HepG2 (cell line): ENCODE results near the gene NDUFS7. TPM values are rescaled to one million over a fixed set of nuclear protein-coding genes. Genes with fewer than 3 reads are reported as not detected.
A peak's percentile ranks its signal among the peaks of the same experiment; 100 is the strongest.

Source experiments
- CBX1 ChIP-seq: IDR thresholded peaks from one replicate; pipeline ENCODE4 v1.6.1; 2016; ENCODE audit warnings: antibody characterized with exemption, low read depth
- ELF1 ChIP-seq: sonication (generic); formaldehyde crosslinking; IDR thresholded peaks from 2 replicates; pipeline ENCODE4 v1.4.0; 2020; ENCODE audit warnings: missing genetic modification reagents
- ETV5 ChIP-seq: IDR thresholded peaks from 2 replicates; pipeline ENCODE4 v1.6.1; 2018; ENCODE audit warnings: missing biosample characterization, missing genetic modification reagents, inconsistent platforms, borderline replicate concordance
- HDAC1 ChIP-seq: sonication (generic); formaldehyde crosslinking; IDR thresholded peaks from 2 replicates; pipeline ENCODE4 v1.5.1; 2020; ENCODE audit warnings: mild to moderate bottlenecking, missing genetic modification reagents
- NFKB2 ChIP-seq: sonication (generic); formaldehyde crosslinking; IDR thresholded peaks from 2 replicates; pipeline ENCODE4 v1.4.0; 2020; ENCODE audit warnings: missing genetic modification reagents, borderline replicate concordance
- NR2C2 ChIP-seq: sonication (generic); formaldehyde crosslinking; IDR thresholded peaks from 2 replicates; pipeline ENCODE4 v1.4.0; 2020; ENCODE audit warnings: missing genetic modification reagents, mild to moderate bottlenecking, moderate library complexity, borderline replicate concordance
- POGZ ChIP-seq: sonication (generic); formaldehyde crosslinking; IDR thresholded peaks from 2 replicates; pipeline ENCODE4 v1.4.0; 2020; ENCODE audit warnings: mild to moderate bottlenecking, missing genetic modification reagents
- RBFOX2 ChIP-seq: fragments of 200-400 bp; formaldehyde crosslinking; IDR thresholded peaks from 2 replicates; pipeline ENCODE4 v1.6.1; 2017; ENCODE audit warnings: low read depth, mild to moderate bottlenecking, low read length
- SOX13 ChIP-seq, 3 experiments: fragments of 450-650 bp in 1 of 3; sonication (generic) in 1 of 3; formaldehyde crosslinking in 1 of 3; IDR thresholded peaks in 2 of 3; conservative IDR thresholded peaks in 1 of 3; 2 replicates each; pipeline versions ENCODE4 v1.5.0 to v1.6.1; 2016 to 2020; ENCODE audit warnings: antibody characterized with exemption in 1 of 3, mild to moderate bottlenecking in 1 of 3, missing compliant biosample characterization in 1 of 3, missing genetic modification reagents in 1 of 3, moderate library complexity in 1 of 3
- SP5 ChIP-seq: IDR thresholded peaks from 2 replicates; pipeline ENCODE4 v1.6.1; 2016; ENCODE audit warnings: low read depth, borderline replicate concordance
- ZNF180 ChIP-seq: sonication (generic); formaldehyde crosslinking; IDR thresholded peaks from 2 replicates; pipeline ENCODE4 v1.4.0; 2020; ENCODE audit warnings: low read depth, missing genetic modification reagents, borderline replicate concordance
- ZNF543 ChIP-seq: sonication (generic); formaldehyde crosslinking; IDR thresholded peaks from 2 replicates; pipeline ENCODE4 v1.4.0; 2020; ENCODE audit warnings: mild to moderate bottlenecking, missing genetic modification reagents
- ZNF564 ChIP-seq: sonication (generic); formaldehyde crosslinking; IDR thresholded peaks from 2 replicates; pipeline ENCODE4 v1.8.1; 2023; ENCODE audit warnings: mild to moderate bottlenecking, missing genetic modification reagents
- polyA plus RNA-seq, 8 experiments: library from polyadenylated mRNA; depleted of rRNA in 3 of 8; stranded (reverse) in 7 of 8; unstranded in 1 of 8; fragments of >200 nt; fragmentation: Illumina TruSeq in 4 of 8; extraction: Trizol in 4 of 8; gene quantifications; 2 replicates each; pipeline versions ENCODE4 v1.2.1 to v1.2.3, GENCODE V29; 2011 to 2016; ENCODE audit warnings: low read depth in 4 of 8, missing spikeins in 1 of 8, mixed read lengths in 1 of 8; ENCODE audit not compliant: insufficient read depth in 1 of 8
- total RNA-seq, 5 experiments: library from RNA; depleted of rRNA; stranded (reverse); fragments of >200 nt; fragmentation: Illumina TruSeq; extraction: Trizol; gene quantifications; 2 replicates each; pipeline ENCODE4 v1.2.3, GENCODE V29; 2016; ENCODE audit warnings: low read depth in 1 of 5
- TF ChIP-seq, protein P1 (sequence below), 2 experiments: fragments of 450-650 bp in 1 of 2; sonication (generic) in 1 of 2; formaldehyde crosslinking in 1 of 2; IDR thresholded peaks; 2 replicates each; pipeline versions ENCODE4 v1.6.1 to v1.8.0; 2016 to 2022; ENCODE audit warnings: antibody characterized with exemption in 1 of 2, mild to moderate bottlenecking in 1 of 2, missing genetic modification reagents in 1 of 2
- TF ChIP-seq, protein P2 (sequence below): sonication (generic); formaldehyde crosslinking; IDR thresholded peaks from 2 replicates; pipeline ENCODE4 v1.5.0; 2020; ENCODE audit warnings: mild to moderate bottlenecking, missing genetic modification reagents

Gene NDUFS7
- total and polyA plus RNA-seq, 2 of the 13 experiments (the other 11 are each of a cell fraction or from before 2014, with no cell fraction given) = 34.3 to 66.9 TPM

DNA sequence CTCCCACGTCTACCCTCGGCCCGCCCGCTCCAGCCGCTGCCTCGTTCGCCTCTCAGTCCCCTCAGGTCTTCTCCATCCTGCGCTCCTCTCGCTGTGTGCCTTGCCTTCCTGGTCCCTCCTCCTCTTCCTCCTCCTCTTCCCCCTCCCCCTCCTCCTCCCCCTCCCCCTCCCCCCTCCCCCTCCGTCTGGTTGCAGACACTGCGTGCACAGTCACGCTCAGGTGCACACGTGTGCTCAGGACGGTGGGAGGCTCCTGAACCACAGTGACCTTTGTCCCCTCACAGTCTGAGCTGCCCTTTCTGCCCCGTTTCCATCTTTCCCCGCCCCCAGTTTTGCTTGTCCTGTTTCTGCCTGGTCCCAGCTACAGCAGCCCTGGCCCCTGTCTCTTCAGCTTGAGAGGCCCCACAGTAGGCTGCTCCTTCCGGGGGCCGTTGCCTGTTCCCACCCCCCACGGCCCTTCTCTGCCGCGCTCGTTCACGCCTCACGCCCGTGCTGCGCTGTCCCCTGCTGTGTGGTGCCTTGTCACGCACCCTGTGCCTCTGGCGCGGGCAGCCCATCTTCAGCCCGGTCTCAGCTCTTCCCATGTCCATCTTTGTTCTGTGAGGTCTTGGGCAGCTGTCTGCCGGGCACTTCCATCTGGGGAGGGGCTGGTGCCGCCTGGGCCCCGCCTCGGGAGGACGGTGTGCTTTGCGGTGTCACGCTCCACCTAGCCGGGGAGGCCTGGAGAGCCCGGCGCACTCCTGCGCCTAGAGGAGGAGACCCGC is 40.7 kb downstream of the NDUFS7 start (continued):
- TF ChIP-seq, protein P1, sequence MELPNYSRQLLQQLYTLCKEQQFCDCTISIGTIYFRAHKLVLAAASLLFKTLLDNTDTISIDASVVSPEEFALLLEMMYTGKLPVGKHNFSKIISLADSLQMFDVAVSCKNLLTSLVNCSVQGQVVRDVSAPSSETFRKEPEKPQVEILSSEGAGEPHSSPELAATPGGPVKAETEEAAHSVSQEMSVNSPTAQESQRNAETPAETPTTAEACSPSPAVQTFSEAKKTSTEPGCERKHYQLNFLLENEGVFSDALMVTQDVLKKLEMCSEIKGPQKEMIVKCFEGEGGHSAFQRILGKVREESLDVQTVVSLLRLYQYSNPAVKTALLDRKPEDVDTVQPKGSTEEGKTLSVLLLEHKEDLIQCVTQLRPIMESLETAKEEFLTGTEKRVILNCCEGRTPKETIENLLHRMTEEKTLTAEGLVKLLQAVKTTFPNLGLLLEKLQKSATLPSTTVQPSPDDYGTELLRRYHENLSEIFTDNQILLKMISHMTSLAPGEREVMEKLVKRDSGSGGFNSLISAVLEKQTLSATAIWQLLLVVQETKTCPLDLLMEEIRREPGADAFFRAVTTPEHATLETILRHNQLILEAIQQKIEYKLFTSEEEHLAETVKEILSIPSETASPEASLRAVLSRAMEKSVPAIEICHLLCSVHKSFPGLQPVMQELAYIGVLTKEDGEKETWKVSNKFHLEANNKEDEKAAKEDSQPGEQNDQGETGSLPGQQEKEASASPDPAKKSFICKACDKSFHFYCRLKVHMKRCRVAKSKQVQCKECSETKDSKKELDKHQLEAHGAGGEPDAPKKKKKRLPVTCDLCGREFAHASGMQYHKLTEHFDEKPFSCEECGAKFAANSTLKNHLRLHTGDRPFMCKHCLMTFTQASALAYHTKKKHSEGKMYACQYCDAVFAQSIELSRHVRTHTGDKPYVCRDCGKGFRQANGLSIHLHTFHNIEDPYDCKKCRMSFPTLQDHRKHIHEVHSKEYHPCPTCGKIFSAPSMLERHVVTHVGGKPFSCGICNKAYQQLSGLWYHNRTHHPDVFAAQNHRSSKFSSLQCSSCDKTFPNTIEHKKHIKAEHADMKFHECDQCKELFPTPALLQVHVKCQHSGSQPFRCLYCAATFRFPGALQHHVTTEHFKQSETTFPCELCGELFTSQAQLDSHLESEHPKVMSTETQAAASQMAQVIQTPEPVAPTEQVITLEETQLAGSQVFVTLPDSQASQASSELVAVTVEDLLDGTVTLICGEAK (IDR thresholded peaks at IDR 0.05) = no peak
- TF ChIP-seq, protein P1 (CRISPR knock-in tag; IDR thresholded peaks at IDR 0.05) = peak; percentile 77
- peak; percentile 92 for TF ChIP-seq ETV5 (CRISPR knock-in tag)
- no peak for TF ChIP-seq SOX13 (IDR thresholded peaks at IDR 0.05)
- peak in 1 of 2 experiments; percentile 43; a peak in 1 of 4 replicates for TF ChIP-seq SOX13 (CRISPR knock-in tag; conservative IDR thresholded peaks at IDR 0.05 in 1 of 2, IDR thresholded peaks at IDR 0.05 in 1 of 2)
- TF ChIP-seq NR2C2 (CRISPR knock-in tag) = peak; percentile 62; the same call in 1 of the 2 replicates
- 0 out of 2 replicates have a peak, but pooled peaks have one; percentile 37 for TF ChIP-seq POGZ (CRISPR knock-in tag)
- peak; percentile 45; the same call in 1 of the 2 replicates for TF ChIP-seq ZNF564 (CRISPR knock-in tag)
- TF ChIP-seq RBFOX2 = peak; percentile 65
- TF ChIP-seq NFKB2 (CRISPR knock-in tag) = peak; percentile 32; the same call in 1 of the 2 replicates
- no peak for TF ChIP-seq ZNF180
- peak; percentile 91 for TF ChIP-seq SP5
- 0 out of 2 replicates have a peak, but pooled peaks have one; percentile 26 for TF ChIP-seq ZNF543 (CRISPR knock-in tag)
- TF ChIP-seq, protein P2, sequence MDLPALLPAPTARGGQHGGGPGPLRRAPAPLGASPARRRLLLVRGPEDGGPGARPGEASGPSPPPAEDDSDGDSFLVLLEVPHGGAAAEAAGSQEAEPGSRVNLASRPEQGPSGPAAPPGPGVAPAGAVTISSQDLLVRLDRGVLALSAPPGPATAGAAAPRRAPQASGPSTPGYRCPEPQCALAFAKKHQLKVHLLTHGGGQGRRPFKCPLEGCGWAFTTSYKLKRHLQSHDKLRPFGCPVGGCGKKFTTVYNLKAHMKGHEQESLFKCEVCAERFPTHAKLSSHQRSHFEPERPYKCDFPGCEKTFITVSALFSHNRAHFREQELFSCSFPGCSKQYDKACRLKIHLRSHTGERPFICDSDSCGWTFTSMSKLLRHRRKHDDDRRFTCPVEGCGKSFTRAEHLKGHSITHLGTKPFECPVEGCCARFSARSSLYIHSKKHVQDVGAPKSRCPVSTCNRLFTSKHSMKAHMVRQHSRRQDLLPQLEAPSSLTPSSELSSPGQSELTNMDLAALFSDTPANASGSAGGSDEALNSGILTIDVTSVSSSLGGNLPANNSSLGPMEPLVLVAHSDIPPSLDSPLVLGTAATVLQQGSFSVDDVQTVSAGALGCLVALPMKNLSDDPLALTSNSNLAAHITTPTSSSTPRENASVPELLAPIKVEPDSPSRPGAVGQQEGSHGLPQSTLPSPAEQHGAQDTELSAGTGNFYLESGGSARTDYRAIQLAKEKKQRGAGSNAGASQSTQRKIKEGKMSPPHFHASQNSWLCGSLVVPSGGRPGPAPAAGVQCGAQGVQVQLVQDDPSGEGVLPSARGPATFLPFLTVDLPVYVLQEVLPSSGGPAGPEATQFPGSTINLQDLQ (CRISPR knock-in tag) = peak; percentile 96
- no peak for TF ChIP-seq CBX1
- TF ChIP-seq HDAC1 (CRISPR knock-in tag) = peak; percentile 57
- peak; percentile 31; the same call in 1 of the 2 replicates for TF ChIP-seq ELF1 (CRISPR knock-in tag)
